CD4-positive, alpha-beta T cell treated with Interleukin-2 at 100 ng/mL for 4 hours (primary cell): ENCODE data around the gene IQUB.
"Not testable (repeated sequence)": the region's sequence is repeated elsewhere in the genome, so short reads cannot be mapped to it uniquely, and the experiment has no call there.

Experiments used
- DNase-seq: peaks from one replicate; pipeline ENCODE4 v3.0.0-alpha.2; 2020; ENCODE audit warnings: low spot score

IQUB gene

GRCh38 chr7:123534383-123535260, at the start of gene IQUB:
Gene IQUB (minus strand): TSS chr7:123534595. CDS start chr7:123512340, 22,255 bp downstream.
- peak; percentile 95 for DNase-seq

DNA sequence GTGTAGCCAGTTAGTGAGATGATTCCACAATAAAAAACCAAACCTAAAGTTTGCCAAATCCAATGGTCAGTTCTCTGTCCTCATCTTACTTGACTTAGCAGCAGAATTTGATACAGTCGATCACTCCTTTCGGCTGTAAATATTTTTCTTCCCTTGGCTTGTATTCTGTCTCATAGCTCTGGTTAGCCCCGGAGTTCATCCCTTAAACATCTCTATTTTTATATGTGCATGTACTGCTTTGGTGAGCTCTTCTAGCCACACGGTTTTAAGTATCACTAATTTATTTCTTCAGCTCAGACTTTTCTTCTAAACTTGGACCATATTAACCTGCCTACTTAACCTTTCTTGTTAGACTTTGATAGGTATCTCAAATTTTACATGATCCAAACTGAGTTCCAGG, 49.4 kb upstream of the IQUB start:
- no peak for DNase-seq

DNA sequence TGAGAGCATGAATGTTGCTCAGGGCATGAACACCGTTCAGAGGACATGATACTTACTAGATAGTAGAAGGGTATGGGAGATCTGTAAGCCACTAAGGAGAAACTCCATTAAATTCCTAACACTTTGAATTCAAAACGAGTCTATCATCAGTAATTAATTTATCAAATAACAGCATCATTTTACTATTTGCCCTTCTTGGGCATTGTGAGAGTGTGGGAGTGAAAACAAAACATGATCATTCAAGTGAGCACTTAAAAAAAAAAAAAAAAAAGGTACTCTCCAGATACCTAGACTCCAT, 46.7 kb upstream of the IQUB start:
- DNase-seq, result no peak

DNA sequence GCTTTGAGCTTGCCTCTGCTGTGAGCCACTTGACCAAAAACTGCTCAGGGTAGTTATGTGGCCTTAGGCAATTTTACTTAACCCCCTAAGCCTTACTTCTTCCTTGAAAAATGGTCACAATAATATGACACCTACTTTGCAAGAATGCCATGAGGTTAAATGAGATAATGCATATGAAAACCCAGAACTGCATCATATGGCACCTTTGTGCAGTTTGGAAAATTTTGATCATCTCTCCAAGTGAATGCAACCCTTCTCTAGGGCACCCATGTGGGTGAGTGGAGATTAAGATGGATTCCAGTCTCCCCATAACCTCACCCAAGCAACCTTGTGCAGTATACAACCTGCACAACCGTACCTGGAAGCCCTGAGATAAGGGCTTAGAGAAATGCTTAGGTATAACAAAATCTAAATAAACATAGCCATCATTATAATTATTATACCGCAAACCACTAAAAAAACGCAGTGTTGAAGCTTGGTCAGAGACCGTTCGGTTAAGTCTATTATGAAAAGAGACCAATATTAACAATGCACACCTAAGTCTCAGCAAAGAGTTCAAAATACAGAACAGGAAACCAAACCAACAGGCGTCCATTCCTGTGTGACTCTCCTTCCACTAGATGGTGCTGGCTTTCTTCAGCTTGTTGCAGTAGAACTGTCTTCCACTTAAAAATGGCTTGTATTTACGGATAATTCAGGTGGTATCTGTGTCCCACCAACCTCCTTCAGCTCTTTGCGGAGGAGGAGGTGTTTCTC, 46.2 kb upstream of the IQUB start:
- DNase-seq, result peak; percentile 6

DNA sequence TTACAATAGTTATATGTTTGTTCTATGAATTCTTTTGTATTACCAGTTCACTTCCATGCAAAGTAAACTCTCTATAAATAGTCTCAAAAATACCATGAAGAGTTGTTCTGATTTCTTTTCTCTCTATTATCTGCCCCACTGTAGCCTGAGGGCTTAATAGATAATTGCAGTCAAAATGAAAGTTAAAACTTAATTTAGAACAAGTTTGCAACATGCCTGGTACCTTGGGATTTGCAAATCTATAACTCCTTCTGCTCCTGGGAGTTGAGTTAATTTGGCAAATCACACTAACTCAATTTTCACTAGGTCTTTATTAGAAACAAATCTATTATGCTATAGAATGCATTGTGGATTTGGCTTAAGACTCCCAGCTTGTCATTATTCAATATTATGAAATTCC, 45.0 kb upstream of the IQUB start:
- no peak for DNase-seq

DNA sequence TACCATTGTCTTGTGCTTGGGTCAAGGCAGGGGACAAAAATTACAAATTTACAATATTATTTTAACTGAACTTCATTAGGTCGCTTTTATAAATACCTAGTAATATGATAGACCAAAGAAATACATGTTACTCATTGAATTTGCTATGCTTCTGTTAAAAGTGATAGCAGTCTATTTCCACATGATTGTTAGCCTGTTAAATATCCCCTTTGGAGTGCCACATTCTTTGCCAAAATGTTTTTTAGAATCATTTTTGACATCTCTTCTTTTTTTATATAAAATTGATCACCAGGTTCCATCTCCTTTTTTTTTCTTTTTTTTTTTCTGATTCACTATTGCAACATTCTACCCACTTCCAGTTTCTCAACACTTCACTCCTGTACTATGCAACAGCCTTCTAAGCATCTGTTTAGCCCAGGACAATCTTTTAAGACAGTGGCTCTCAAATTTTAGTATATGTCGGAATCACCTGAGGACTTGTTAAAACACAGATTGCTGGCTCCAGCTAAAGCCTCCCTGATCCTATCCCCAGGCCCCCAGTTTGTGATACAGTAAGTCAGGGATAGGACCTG, 39.6 kb upstream of the IQUB start:
- no peak for DNase-seq

GRCh38 chr7:123573341-123573740, 38.9 kb upstream of the IQUB start:
- DNase-seq, result no peak

DNA sequence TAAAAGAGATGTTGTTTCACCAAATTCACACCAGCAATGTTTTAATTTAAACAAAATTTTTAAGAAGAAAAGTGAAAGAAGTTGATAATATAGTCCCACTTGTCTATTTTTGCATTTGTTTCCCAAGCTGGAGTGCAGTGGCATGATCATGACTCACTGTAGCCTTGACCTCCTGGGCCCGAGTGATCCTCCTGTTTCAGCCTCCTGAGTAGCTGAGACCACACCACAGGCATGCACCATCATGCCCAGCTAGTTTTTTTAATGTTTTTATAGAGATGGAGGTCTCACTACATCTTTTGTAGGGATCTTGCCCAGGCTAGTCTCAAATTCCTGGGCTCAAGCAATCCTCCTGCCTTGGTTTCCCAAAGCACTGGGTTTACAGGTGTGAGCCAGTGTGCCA, 37.3 kb upstream of the IQUB start:
- DNase-seq, result no peak

GRCh38 chr7:123571187-123571586, 36.8 kb upstream of the IQUB start:
- DNase-seq, result no peak

GRCh38 chr7:123570390-123571182, 36.2 kb upstream of the IQUB start:
- no peak for DNase-seq

- no peak for DNase-seq
These were observed 35.1 kb upstream of the IQUB start for GRCh38 chr7:123569352-123570010.

GRCh38 chr7:123562121-123562520, 27.7 kb upstream of the IQUB start:
- DNase-seq, result no peak

- no peak for DNase-seq
These were observed 24.0 kb upstream of the IQUB start for GRCh38 chr7:123558289-123558874.

- DNase-seq, result peak; percentile 99
These were observed 23.2 kb upstream of the IQUB start, which contains the start of gene NDUFA5 for GRCh38 chr7:123557398-123558288. Gene NDUFA5 (minus strand): TSS chr7:123557818. CDS start chr7:123557795, 23 bp downstream.

GRCh38 chr7:123557016-123557397, 22.6 kb upstream of the IQUB start:
- DNase-seq, result no peak

DNA sequence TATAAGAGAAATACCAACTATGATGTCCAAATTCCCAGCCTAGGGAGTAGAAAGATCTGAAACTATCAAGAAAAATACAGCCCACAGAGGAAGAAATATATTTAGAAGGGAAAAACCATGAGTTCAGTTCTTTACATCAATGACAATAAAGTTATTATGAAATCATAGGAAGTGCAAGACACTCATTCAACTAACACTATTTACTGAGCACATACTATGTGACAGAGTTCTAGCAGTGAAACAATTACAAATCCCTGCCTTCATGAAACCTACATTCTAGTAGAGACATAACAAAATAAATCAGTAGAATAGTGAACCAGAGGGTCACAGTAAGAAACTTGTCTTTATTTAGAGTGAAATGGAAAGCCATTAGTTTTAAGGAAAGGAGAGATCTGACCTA, 21.1 kb upstream of the IQUB start:
- DNase-seq, result no peak

GRCh38 chr7:123553159-123553558, 18.8 kb upstream of the IQUB start:
- no peak for DNase-seq

- no peak for DNase-seq
These were observed 18.2 kb upstream of the IQUB start for GRCh38 chr7:123552641-123553040.

DNA sequence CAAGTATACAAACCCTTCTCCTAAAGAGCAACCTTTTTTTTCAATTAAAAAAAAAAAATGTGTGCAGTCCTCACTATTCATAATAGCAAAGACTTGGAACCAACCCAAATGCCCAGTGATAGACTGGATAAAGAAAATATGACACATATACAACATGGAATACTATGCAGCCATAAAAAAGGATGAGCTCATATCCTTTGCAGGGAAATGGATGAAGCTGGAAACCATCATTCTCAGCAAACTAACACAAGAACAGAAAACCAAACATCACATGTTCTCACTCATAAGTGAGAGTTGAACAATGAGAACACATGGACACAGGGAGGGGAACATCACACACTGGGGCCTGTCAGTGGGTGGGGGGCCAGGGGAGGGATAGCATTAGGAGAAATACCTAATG, 17.7 kb upstream of the IQUB start:
- DNase-seq, result not testable (repeated sequence)

DNA sequence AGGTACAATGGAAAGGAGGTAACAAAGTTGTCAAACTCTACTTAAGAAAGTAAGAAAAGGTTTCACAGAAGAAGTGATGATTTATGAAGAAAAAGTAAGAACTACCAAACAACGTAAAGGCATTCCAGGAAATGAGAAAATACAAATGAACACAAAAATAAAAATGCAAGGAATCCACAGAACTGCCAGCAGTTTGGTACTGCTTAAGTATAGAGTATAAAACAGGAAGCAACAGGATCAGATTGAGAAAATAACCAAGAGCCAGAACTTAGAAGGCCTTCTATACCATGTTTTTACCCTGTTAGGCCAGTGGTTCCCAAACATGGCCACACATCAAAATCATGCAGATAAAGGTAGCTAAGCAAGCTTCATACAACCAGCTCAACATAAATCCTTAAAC, 14.0 kb upstream of the IQUB start:
- DNase-seq, result no peak
